Stomach smooth muscle (tissue), 2 donors: ENCODE data around the gene HNF1A.

Source experiments
- H3K27ac ChIP-seq: one replicate; pipeline ENCODE4 v1.7.0; 2013; ENCODE audit warnings: mild to moderate bottlenecking, low read length, inconsistent platforms
- H3K27me3 ChIP-seq, 2 donors: one replicate each; pipeline ENCODE4 v1.7.0; 2013; ENCODE audit warnings: low read length in 2 of 2; ENCODE audit not compliant: insufficient read depth in 2 of 2, control insufficient read depth in 1 of 2
- H3K36me3 ChIP-seq, 2 donors: one replicate each; pipeline ENCODE4 v1.7.0; 2013; ENCODE audit warnings: low read length in 2 of 2; ENCODE audit not compliant: control insufficient read depth in 2 of 2, insufficient read depth in 2 of 2
- H3K4me1 ChIP-seq: one replicate; pipeline ENCODE4 v1.7.0; 2013; ENCODE audit warnings: low read length; ENCODE audit not compliant: control insufficient read depth, insufficient read depth
- H3K4me3 ChIP-seq, 2 donors: one replicate each; pipeline ENCODE4 v1.7.0; 2013; ENCODE audit warnings: low read length in 2 of 2
- H3K9ac ChIP-seq, 2 donors: one replicate each; pipeline ENCODE4 v1.7.0; 2013; ENCODE audit warnings: low read length in 2 of 2, mild to moderate bottlenecking in 1 of 2
- H3K9me3 ChIP-seq, 2 donors: one replicate each; pipeline ENCODE4 v1.7.0; 2013; ENCODE audit warnings: low read length in 2 of 2; ENCODE audit not compliant: control insufficient read depth in 2 of 2
- donor health status: healthy.
- donor health status: Pancreatic carcinoma.

The HNF1A gene

DNA sequence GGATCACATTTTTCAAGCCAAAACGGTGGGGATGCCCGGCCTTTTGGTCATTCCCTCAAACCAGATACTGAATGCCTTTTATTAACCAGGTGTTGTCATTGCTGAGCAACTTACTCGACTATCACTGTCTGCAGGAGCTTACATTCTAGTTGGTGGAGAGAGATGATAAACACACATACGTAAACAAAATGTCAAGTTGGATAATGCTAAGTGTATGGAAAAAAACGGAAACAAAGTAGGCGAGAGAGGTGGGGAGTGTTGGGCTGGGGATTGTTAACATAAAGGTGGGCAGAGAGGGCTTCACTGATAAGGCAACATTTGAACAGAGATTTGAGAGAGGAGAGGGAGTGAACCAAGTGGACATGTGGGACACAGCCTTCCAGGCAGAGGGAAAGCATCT, 33.5 kb downstream of the HNF1A start:
- H3K9me3 ChIP-seq, result no peaks in the 10 kb centered on the region
- H3K9ac ChIP-seq, result no peak overlapping the region
- peaks cover 9% of the 10 kb centered on the region for H3K4me1 ChIP-seq
- no peak overlapping the region for H3K4me3 ChIP-seq
- peaks cover 12 to 44% of the 10 kb centered on the region in 2 donors for H3K36me3 ChIP-seq
- H3K27ac ChIP-seq, result no peak overlapping the region
- no peaks in the 10 kb centered on the region for H3K27me3 ChIP-seq

DNA sequence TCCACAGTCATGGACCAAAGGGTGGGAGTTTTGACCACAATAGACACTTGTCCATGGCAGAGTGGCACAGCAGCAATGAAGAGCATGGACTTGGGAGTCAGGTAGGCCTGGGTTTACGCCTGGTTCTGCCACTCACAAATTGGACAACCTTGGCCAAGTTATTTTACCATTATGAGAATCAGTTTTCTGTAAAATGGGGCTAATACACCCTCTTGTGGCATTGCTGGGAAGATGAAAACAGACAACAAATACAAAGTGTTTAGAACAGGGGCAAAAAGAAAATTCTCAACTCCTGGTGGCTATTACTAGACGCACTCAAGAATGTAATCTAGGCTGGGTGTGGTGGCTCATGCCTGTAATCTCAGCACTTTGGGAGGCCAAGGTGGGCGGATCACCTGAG, 35.4 kb downstream of the HNF1A start:
- H3K27me3 ChIP-seq, result no peaks in the 10 kb centered on the region
- peaks cover 9% of the 10 kb centered on the region for H3K4me1 ChIP-seq

DNA sequence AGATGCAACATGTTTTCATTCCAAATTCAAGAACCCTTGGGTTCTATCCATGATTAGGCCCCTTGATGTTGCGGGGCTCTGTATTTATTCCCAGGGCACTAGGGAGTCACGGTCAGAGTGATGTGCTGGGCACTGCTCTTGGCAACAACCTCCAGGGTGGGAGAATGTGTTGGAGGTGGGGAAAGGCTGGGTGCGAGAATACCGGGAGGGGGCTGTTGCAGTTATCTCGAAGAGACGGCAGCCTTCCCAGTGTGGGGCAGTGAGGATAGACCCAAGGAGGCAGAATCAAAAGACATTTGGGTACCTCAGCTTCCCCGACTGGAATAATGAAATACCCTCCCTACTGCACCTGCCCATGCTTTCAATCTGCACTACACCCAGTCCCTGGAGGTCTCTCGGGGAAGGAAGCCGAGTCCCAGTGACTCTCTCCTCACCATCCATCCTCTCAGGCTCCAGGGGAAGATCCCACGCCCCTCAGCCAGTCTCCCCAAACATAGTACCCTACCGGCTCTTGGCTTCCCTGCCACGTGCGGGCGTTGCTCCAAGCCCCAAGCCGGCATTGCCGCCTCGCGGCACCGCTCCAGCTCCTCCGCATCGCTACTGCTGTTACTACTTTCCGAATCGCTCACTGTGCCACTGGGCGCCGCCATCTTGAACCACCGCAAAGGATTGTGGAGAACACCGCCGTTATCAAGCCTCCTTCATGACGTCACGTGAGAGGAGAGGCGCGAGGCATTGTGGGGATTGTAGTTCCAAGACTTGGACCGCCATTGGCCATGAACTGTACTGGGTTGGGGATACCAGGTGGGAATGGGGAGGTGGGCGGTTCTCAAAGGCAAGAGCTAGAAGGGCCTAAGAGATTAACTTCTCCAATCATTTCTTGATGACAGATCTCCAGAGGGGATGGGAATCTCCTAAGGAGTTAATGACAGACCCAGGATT, 37.8 kb downstream of the HNF1A start, which contains the start of gene C12orf43:
Gene C12orf43 (minus strand): TSS at position 663 of the 942 bp plus-strand sequence. CDS start 13 bp downstream, at position 650.
- peak within 1 kb of the TSS; percentile 55 for H3K27ac ChIP-seq
- H3K27me3 ChIP-seq, result no peaks in the 10 kb centered on the region
- H3K4me1 ChIP-seq, result peaks cover 9% of the 10 kb centered on the region

More for the DNA sequence above, 35.4 kb downstream of the HNF1A start:
- Histone ChIP-seq H3K9me3 (no peaks in the 10 kb centered on the region), H3K4me3 (no peak overlapping the region), H3K36me3 (peaks cover 8 to 34% of the 10 kb centered on the region in 2 donors), H3K9ac (no peak overlapping the region), H3K27ac (no peak overlapping the region)

DNA sequence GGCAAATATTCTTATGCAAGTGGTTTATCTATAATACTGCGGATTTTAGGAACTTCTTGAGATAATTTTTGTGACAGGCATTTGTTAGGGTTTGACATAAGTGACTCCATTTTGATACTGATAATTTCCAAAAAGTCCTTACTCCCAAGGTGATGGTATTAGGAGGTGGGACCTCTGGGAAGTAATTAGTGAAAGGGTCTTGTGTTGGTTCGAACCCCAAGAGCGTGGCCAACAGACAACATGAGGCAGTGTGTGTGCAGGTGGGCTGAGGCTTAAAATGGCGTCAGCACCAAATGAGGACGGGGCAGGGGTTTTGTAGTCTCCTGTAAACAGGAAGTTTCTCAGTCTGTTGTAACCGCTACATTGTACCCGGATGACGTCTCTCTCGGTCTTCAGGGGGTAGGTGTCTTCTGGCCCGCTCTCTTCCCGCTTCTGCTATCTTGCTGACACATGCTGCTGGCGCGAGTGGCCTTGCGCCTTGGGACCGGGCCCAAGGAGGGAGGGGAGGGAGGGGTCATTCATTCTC, 39.7 kb downstream of the HNF1A start:
- Histone ChIP-seq H3K27me3 (no peaks in the 10 kb centered on the region), H3K4me3 (no peak overlapping the region), H3K27ac (no peak overlapping the region), H3K9ac (no peak overlapping the region), H3K9me3 (no peaks in the 10 kb centered on the region), H3K36me3 (peaks cover 0 to 3% of the 10 kb centered on the region in 2 donors), H3K4me1 (peaks cover 9% of the 10 kb centered on the region)

More for the DNA sequence above, 37.8 kb downstream of the HNF1A start, which contains the start of gene C12orf43:
- no peaks in the 10 kb centered on the region for H3K9me3 ChIP-seq
- H3K4me3 ChIP-seq, result peak within 1 kb of the TSS; percentile 91 to 99
- peak within 1 kb of the TSS; percentile 87 to 93 for H3K9ac ChIP-seq
- peaks cover 0 to 15% of the 10 kb centered on the region in 2 donors for H3K36me3 ChIP-seq

- Histone ChIP-seq H3K4me3 (no peak overlapping the region), H3K9me3 (no peaks in the 10 kb centered on the region), H3K4me1 (peaks cover 9% of the 10 kb centered on the region), H3K27me3 (no peaks in the 10 kb centered on the region), H3K27ac (no peak overlapping the region), H3K9ac (no peak overlapping the region), H3K36me3 (no peaks in the 10 kb centered on the region)
Measured at GRCh38 chr12:121018860-121019617, 40.7 kb downstream of the HNF1A start.

GRCh38 chr12:121021754-121022153, 43.4 kb downstream of the HNF1A start:
- Histone ChIP-seq H3K9me3 (no peaks in the 10 kb centered on the region), H3K36me3 (no peaks in the 10 kb centered on the region), H3K4me1 (no peaks in the 10 kb centered on the region), H3K27ac (no peak overlapping the region), H3K4me3 (no peak overlapping the region), H3K9ac (no peak overlapping the region), H3K27me3 (no peaks in the 10 kb centered on the region)

GRCh38 chr12:121022713-121023112, 44.4 kb downstream of the HNF1A start:
- H3K4me1 ChIP-seq, result no peaks in the 10 kb centered on the region
- H3K27me3 ChIP-seq, result no peaks in the 10 kb centered on the region
- H3K4me3 ChIP-seq, result no peak overlapping the region
- no peak overlapping the region for H3K27ac ChIP-seq
- no peak overlapping the region for H3K9ac ChIP-seq
- H3K9me3 ChIP-seq, result no peaks in the 10 kb centered on the region
- H3K36me3 ChIP-seq, result no peaks in the 10 kb centered on the region

DNA sequence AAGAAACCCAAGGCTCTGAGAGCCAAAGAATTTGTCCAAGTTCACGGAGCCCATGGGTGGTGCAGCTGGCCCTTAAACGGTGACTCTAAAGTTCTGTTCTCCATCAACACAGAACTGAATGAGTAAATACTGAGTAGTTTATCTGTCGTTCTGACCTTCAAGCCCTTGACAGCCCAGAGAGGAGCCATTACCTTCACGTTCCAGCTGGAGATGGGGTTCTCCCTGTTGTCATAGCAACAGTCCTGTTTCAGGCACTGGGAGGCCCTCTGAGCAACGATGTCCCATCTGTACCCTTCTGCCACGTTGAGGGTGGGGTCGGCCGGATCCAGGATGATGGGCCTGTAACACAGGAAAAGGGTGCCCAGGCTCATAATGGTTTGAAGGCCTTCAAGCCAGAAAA, 45.5 kb downstream of the HNF1A start:
- no peaks in the 10 kb centered on the region for H3K27me3 ChIP-seq
- no peaks in the 10 kb centered on the region for H3K36me3 ChIP-seq
- H3K27ac ChIP-seq, result no peak overlapping the region
- no peak overlapping the region for H3K9ac ChIP-seq
- H3K4me3 ChIP-seq, result no peak overlapping the region
- H3K4me1 ChIP-seq, result no peaks in the 10 kb centered on the region
- no peaks in the 10 kb centered on the region for H3K9me3 ChIP-seq

GRCh38 chr12:121025442-121026226, 47.3 kb downstream of the HNF1A start:
- Histone ChIP-seq H3K27ac (no peak overlapping the region), H3K4me3 (no peak overlapping the region), H3K27me3 (no peaks in the 10 kb centered on the region), H3K4me1 (no peaks in the 10 kb centered on the region), H3K36me3 (no peaks in the 10 kb centered on the region), H3K9ac (no peak overlapping the region), H3K9me3 (no peaks in the 10 kb centered on the region)
